ENCODE measurements around the gene TRMO. TPM values are rescaled to one million over a fixed set of nuclear protein-coding genes. Genes with fewer than 3 reads are reported as not detected.
A peak's percentile ranks its signal among the peaks of the same experiment; 100 is the strongest.

TRMO gene
- total RNA-seq, 1 donor from 2014 or later: 27.7 TPM

GRCh38 chr9:97866300-97866699, 56.0 kb downstream of the TRMO start:
- TF ChIP-seq POLR2A (IDR thresholded peaks at IDR 0.05) (no peak), POLR2AphosphoS5 (IDR thresholded peaks at IDR 0.05; ENCODE audit: insufficient read depth in 1 of 2, low read depth in 1 of 2) (no peak), CTCF (IDR thresholded peaks at IDR 0.05) (no peak)
- intact Hi-C loops (cut with DNase I): no loop called here
- no peaks in the 10 kb centered on the region for H3K4me1 ChIP-seq
- no peak overlapping the region for H3K4me3 ChIP-seq
- no peaks in the 10 kb centered on the region for H3K27me3 ChIP-seq
- no peaks in the 10 kb centered on the region for H3K36me3 ChIP-seq
- no peak for DNase-seq (ENCODE audit: extremely low spot score in 2 of 2)
- H3K9me3 ChIP-seq: peaks cover 14% of the 10 kb centered on the region
- no peak overlapping the region for H3K27ac ChIP-seq

- Histone ChIP-seq H3K36me3 (no peaks in the 10 kb centered on the region), H3K4me1 (peaks cover 11% of the 10 kb centered on the region), H3K27ac (no peak overlapping the region), H3K27me3 (no peaks in the 10 kb centered on the region), H3K9me3 (peaks cover 14% of the 10 kb centered on the region), H3K4me3 (no peak overlapping the region)
- DNase-seq (ENCODE audit: extremely low spot score in 2 of 2): no peak
- intact Hi-C loops (cut with DNase I): no loop called here
- TF ChIP-seq CTCF (IDR thresholded peaks at IDR 0.05) (no peak), POLR2AphosphoS5 (IDR thresholded peaks at IDR 0.05; ENCODE audit: insufficient read depth in 1 of 2, low read depth in 1 of 2) (no peak), POLR2A (IDR thresholded peaks at IDR 0.05) (no peak)
Observed at GRCh38 chr9:97864396-97864795, 57.9 kb downstream of the TRMO start.

- peaks cover 14% of the 10 kb centered on the region for H3K9me3 ChIP-seq
- no peaks in the 10 kb centered on the region for H3K27me3 ChIP-seq
- TF ChIP-seq POLR2AphosphoS5 (IDR thresholded peaks at IDR 0.05; ENCODE audit: insufficient read depth in 1 of 2, low read depth in 1 of 2) (no peak), CTCF (IDR thresholded peaks at IDR 0.05) (no peak), POLR2A (IDR thresholded peaks at IDR 0.05) (no peak)
- H3K4me3 ChIP-seq: no peak overlapping the region
- no peaks in the 10 kb centered on the region for H3K36me3 ChIP-seq
- H3K4me1 ChIP-seq: peaks cover 11% of the 10 kb centered on the region
- DNase-seq (ENCODE audit: extremely low spot score in 2 of 2): peak in 1 of 2 donors; percentile 56
- intact Hi-C loops (cut with DNase I): no loop called here
- H3K27ac ChIP-seq: no peak overlapping the region
Observed at GRCh38 chr9:97863314-97863713, 59.0 kb downstream of the TRMO start.

GRCh38 chr9:97861148-97861475, 61.2 kb downstream of the TRMO start:
- Histone ChIP-seq H3K27me3 (no peaks in the 10 kb centered on the region), H3K36me3 (no peaks in the 10 kb centered on the region), H3K4me1 (peaks cover 20% of the 10 kb centered on the region), H3K27ac (no peak overlapping the region), H3K4me3 (no peak overlapping the region), H3K9me3 (peaks cover 3% of the 10 kb centered on the region)
- no peak for DNase-seq (ENCODE audit: extremely low spot score in 2 of 2)
- intact Hi-C loops (cut with DNase I): no loop called here
- no peak for TF ChIP-seq POLR2A (IDR thresholded peaks at IDR 0.05)
- TF ChIP-seq CTCF (IDR thresholded peaks at IDR 0.05): no peak
- TF ChIP-seq POLR2AphosphoS5 (IDR thresholded peaks at IDR 0.05; ENCODE audit: insufficient read depth in 1 of 2, low read depth in 1 of 2): no peak

- H3K9me3 ChIP-seq: no peaks in the 10 kb centered on the region
- no peak overlapping the region for H3K27ac ChIP-seq
- H3K27me3 ChIP-seq: no peaks in the 10 kb centered on the region
- intact Hi-C loops (cut with DNase I): no loop called here
- H3K36me3 ChIP-seq: no peaks in the 10 kb centered on the region
- no peak for DNase-seq (ENCODE audit: extremely low spot score in 2 of 2)
- peaks cover 25% of the 10 kb centered on the region for H3K4me1 ChIP-seq
- TF ChIP-seq POLR2A (IDR thresholded peaks at IDR 0.05): no peak
- no peak for TF ChIP-seq POLR2AphosphoS5 (IDR thresholded peaks at IDR 0.05; ENCODE audit: insufficient read depth in 1 of 2, low read depth in 1 of 2)
- no peak for TF ChIP-seq CTCF (IDR thresholded peaks at IDR 0.05)
- H3K4me3 ChIP-seq: no peak overlapping the region
Observed at GRCh38 chr9:97860451-97861147, 61.7 kb downstream of the TRMO start.

All from vagina (tissue), 2 donors.